ENCODE measurements around the gene FMNL2.

Gene FMNL2

DNA sequence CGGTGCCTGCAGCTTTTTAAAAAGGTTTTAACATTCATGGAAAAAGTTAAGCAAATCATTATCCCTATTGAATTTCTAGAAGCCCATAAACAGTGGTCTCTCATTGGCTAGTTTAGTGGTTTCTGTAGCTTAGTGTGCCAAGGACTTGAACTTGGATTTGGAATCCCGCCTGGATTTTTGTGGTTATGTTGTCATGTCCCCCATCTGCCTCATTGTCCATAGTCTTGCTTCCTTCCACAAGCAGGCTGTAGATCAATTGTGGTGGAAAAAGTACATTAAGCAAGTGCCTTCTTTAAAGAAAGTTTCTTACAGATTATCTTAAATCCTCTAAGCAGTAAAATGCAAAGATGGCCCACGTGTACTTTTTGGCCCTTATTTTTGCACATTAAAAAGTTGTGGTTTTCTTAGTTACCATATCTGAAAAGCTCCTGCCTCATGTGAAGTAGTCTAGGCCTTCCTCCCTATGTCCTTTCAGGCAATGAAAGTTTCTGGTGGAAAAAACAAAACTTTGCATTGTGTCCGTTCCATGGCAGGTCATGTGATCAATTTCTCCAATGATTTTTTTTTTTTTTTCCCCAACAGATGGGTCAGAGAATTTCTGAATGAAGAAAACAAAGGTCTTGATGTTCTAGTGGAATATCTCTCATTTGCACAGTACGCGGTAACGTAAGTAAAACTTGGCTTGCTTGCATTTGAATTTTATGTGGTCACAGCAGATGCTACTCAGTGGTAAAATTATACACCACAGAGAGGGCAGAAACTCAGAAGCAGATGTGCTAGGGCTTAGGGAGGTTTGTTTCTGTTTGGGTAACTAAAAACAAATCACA, 223.4 kb downstream of the FMNL2 start:
- Histone ChIP-seq H3K36me3 (ENCODE audit: control insufficient read depth, insufficient read depth, low read length) (peaks cover 21% of the 10 kb centered on the region), H3K9me3 (ENCODE audit: control insufficient read depth, low read length) (no peaks in the 10 kb centered on the region), H3K27ac (ENCODE audit: low read depth, low read length, severe bottlenecking) (no peak overlapping the region), H3K4me3 (ENCODE audit: extremely low read depth, insufficient read depth, low read length, poor library complexity, severe bottlenecking) (no peak overlapping the region), H3K4me1 (ENCODE audit: control insufficient read depth, insufficient read depth, low read length, poor library complexity, severe bottlenecking) (no peaks in the 10 kb centered on the region)
- WGBS, 2 experiments (ENCODE audit: insufficient coverage in 2 of 2) = 80 to 100% methylated on average over 1 to 2 of the region's 7 CpGs

DNA sequence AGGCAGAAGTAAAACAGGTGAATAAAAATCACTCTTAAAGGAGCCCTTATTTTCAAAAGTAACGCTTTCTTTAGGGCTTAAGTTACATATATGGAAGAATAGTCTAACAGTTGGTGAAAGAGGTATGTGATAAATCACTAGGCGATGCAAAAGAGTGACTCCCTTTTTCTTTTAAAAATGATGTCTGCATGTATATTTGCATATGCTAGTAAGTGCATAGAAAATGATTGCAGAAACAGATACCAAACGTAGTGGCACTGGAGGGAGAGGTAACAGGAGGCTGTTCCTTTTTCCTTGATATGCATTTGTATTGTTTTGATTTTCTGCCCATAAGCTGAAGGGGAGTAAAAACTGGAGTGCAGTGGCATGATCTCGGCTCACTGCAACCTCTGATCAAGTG, 224.0 kb downstream of the FMNL2 start:
- H3K4me1 ChIP-seq (ENCODE audit: control insufficient read depth, insufficient read depth, low read length, poor library complexity, severe bottlenecking) = no peaks in the 10 kb centered on the region
- no peak overlapping the region for H3K4me3 ChIP-seq (ENCODE audit: extremely low read depth, insufficient read depth, low read length, poor library complexity, severe bottlenecking)
- H3K36me3 ChIP-seq (ENCODE audit: control insufficient read depth, insufficient read depth, low read length) = peaks cover 21% of the 10 kb centered on the region
- H3K27ac ChIP-seq (ENCODE audit: low read depth, low read length, severe bottlenecking) = no peak overlapping the region
- H3K9me3 ChIP-seq (ENCODE audit: control insufficient read depth, low read length) = no peaks in the 10 kb centered on the region
- WGBS, 2 experiments (ENCODE audit: insufficient coverage in 2 of 2) = 91 to 97% methylated on average over 4 of the region's 4 CpGs

DNA sequence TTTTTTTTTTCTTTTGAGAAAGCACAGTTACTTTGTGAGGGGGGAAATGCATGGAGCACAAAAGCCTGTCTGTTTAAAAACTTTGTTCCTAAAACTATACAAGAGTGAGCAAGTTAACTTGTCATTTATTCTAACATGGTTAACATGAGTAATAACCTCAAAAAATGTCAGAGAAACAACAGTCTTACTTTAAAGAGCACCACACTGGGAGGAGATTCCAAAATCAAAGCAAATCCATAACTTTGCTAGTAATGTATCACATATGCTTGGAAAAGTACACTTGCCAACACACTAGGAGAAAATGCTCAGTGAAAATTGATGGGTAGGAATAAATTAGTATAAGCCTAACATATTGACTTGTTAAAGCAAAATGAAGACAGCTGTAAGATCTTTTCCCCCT, 225.2 kb downstream of the FMNL2 start:
- Histone ChIP-seq H3K4me3 (ENCODE audit: extremely low read depth, insufficient read depth, low read length, poor library complexity, severe bottlenecking) (no peak overlapping the region), H3K36me3 (ENCODE audit: control insufficient read depth, insufficient read depth, low read length) (peaks cover 21% of the 10 kb centered on the region), H3K27ac (ENCODE audit: low read depth, low read length, severe bottlenecking) (no peak overlapping the region), H3K9me3 (ENCODE audit: control insufficient read depth, low read length) (no peaks in the 10 kb centered on the region), H3K4me1 (ENCODE audit: control insufficient read depth, insufficient read depth, low read length, poor library complexity, severe bottlenecking) (no peaks in the 10 kb centered on the region)

DNA sequence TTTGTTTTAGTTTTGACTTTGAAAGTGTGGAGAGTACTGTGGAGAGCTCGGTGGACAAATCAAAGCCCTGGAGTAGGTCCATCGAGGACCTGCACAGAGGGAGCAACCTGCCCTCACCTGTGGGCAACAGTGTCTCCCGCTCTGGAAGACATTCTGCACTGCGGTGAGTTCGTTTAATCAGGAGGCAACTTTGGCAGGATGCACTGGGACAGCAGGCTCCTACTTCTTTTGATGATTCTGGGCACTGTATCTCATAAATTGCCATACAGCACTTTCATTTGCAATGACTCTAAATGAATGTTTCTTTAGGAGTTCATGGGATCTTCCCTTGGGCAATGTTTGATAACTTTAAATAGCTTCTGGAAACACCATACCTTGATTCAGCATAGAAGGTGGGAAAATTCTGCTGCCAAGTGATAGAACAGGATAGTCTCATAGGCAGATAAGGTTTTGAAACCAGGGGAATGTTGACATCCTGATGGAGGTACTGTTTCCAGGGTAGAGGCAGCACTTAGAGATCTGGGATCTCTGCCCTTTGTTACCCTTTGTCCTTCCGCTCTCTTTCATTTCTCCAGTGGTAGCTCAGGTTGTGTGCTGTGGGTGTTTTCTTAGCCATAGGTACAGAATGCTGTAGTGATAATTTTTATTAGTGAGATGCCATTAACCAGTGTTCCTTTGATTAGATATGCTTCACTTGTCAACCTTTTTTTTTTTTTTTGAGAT, 226.1 kb downstream of the FMNL2 start:
- H3K9me3 ChIP-seq (ENCODE audit: control insufficient read depth, low read length) = no peaks in the 10 kb centered on the region
- H3K36me3 ChIP-seq (ENCODE audit: control insufficient read depth, insufficient read depth, low read length) = peaks cover 21% of the 10 kb centered on the region
- no peaks in the 10 kb centered on the region for H3K4me1 ChIP-seq (ENCODE audit: control insufficient read depth, insufficient read depth, low read length, poor library complexity, severe bottlenecking)
- 95 to 98% methylated on average over 5 of the region's 6 CpGs for WGBS, 2 experiments (ENCODE audit: insufficient coverage in 2 of 2)
- no peak overlapping the region for H3K27ac ChIP-seq (ENCODE audit: low read depth, low read length, severe bottlenecking)
- no peak overlapping the region for H3K4me3 ChIP-seq (ENCODE audit: extremely low read depth, insufficient read depth, low read length, poor library complexity, severe bottlenecking)

DNA sequence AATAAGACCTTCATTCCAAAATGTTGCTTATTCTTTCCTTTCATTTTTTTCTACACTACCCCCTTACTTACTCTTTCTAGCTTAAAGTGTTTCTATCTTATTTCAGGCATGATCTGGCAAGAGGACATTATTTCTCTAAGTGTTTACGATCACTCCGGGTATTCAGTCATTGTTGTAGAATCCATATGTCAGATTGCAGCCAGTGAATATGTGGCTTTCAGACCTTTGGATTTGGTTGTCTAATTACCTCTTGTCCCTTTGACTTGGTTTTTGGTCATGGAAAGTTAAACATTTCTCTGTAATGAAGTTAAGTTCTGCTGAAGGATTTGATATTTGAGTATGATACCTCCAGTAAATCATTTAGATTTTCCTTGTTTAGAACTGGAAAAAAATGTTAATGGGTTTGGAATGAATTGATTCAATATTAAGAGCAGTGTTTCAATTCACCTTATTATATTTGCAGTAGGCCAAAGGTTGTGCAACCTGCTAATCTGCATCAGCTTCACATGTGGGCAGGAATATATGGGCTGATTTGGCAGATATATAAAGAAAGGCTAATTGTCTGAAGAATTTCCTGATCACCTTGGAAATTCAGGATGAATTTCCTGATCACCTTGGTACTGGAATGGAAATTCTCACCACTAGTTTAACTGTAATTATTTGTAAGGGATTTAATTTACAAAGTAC, 227.4 kb downstream of the FMNL2 start:
- H3K4me1 ChIP-seq (ENCODE audit: control insufficient read depth, insufficient read depth, low read length, poor library complexity, severe bottlenecking) = no peaks in the 10 kb centered on the region
- no peaks in the 10 kb centered on the region for H3K9me3 ChIP-seq (ENCODE audit: control insufficient read depth, low read length)
- H3K36me3 ChIP-seq (ENCODE audit: control insufficient read depth, insufficient read depth, low read length) = peaks cover 21% of the 10 kb centered on the region
- H3K4me3 ChIP-seq (ENCODE audit: extremely low read depth, insufficient read depth, low read length, poor library complexity, severe bottlenecking) = no peak overlapping the region
- 85 to 87% methylated on average over 2 of the region's 2 CpGs for WGBS, 2 experiments (ENCODE audit: insufficient coverage in 2 of 2)
- no peak overlapping the region for H3K27ac ChIP-seq (ENCODE audit: low read depth, low read length, severe bottlenecking)

DNA sequence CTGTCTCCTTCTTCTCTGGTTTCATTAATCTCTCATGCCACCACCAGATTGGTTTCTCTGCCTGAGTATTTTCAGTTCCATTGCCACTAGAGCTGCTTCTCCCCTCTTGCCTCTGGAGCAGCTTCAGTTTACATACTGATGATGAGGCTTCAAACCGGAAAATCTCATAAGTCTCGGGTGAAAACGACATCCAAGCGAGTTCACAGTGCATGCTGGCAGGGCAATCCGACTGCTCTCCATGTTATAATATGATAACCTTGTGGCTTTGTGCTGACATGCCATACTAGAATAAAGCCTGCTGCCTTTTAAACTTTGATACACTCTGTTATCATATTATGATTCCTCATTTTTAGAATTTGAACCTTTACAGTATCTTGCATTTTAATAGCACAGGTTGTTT, 228.8 kb downstream of the FMNL2 start:
- H3K4me3 ChIP-seq (ENCODE audit: extremely low read depth, insufficient read depth, low read length, poor library complexity, severe bottlenecking) = no peak overlapping the region
- H3K27ac ChIP-seq (ENCODE audit: low read depth, low read length, severe bottlenecking) = no peak overlapping the region
- peaks cover 25% of the 10 kb centered on the region for H3K36me3 ChIP-seq (ENCODE audit: control insufficient read depth, insufficient read depth, low read length)
- H3K9me3 ChIP-seq (ENCODE audit: control insufficient read depth, low read length) = no peaks in the 10 kb centered on the region
- H3K4me1 ChIP-seq (ENCODE audit: control insufficient read depth, insufficient read depth, low read length, poor library complexity, severe bottlenecking) = no peaks in the 10 kb centered on the region
- WGBS, 2 experiments (ENCODE audit: insufficient coverage in 2 of 2) = no CpG with 5 or more reads among the region's 5 CpGs

DNA sequence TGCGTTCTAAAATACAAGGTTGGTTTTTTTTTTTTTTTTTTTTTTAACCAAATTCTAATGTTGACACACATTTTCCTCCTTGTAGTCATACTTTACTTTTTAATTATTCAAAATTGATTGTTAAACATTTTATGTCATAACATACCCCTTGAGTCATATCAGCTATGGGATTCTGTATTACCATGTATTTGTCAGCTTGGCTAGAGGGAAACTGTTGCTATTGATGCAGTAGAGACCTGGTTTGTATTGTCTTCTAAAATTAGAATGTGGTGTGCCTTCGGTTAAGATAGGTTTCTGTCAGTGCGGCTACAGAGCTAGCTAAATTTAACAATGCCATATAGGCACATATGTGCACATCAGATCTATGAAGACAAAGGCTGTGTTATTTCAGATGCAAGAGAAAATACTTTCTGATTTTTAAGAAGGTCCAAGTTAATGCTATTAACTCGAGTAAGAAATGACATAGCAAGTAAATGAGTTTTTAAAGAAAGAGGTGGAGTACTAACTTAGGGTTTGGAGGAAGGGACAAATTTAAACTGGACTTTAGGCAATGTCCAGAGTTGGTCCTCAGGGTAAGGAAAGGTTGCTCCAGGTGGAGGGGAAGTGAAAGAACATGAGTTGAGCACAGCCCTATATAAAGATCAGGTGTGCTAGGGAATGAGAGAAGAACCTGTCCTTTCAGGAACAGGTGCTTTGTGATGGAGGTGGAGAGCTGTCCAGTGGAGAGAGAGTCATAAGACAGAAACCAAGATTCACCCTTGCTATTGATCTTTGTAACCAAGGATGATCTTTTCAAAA, 230.0 kb downstream of the FMNL2 start:
- Histone ChIP-seq H3K27ac (ENCODE audit: low read depth, low read length, severe bottlenecking) (no peak overlapping the region), H3K4me1 (ENCODE audit: control insufficient read depth, insufficient read depth, low read length, poor library complexity, severe bottlenecking) (no peaks in the 10 kb centered on the region), H3K4me3 (ENCODE audit: extremely low read depth, insufficient read depth, low read length, poor library complexity, severe bottlenecking) (no peak overlapping the region), H3K36me3 (ENCODE audit: control insufficient read depth, insufficient read depth, low read length) (peaks cover 21% of the 10 kb centered on the region), H3K9me3 (ENCODE audit: control insufficient read depth, low read length) (no peaks in the 10 kb centered on the region)
- WGBS, 2 experiments (ENCODE audit: insufficient coverage in 2 of 2) = 96 to 100% methylated on average over 1 to 3 of the region's 4 CpGs

DNA sequence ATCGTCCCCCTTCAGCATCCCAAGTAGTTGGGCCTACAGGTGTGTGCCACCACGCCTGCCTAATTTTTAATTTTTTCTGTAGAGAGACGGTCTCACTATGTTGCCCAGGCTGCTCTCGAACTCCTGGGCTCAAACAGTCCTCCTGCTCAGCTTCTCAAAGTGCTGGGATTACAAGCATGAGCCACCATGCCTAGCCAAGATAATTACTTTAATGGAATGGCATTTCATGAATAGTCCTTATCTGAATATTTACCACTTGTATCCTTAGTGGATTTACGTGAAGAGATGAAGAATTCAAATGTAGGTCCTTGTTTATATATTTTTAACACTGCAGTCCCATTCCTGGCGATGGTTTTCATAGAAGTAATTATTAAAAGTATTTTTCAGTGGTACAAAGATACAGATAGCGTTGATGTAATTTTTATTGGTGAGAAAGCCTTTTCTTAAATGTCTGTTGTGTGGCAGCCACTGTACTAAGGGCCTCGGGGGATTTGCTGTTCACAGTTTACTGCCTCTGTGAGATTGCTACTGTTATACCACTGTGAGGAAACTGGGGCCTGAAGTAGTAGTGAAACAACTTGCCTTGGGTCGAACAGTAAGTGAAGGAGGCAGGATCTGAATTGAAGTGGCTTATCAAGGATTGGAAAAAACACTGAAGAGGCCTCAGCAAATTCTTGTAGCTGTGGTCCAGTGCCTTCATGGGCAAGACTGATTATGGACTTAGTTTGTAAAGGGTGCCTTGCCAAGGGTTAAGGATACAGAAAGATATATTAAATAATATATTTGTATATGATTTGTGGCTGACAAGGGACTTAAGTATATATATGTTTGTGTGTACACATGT, 231.1 kb downstream of the FMNL2 start:
- no peak overlapping the region for H3K27ac ChIP-seq (ENCODE audit: low read depth, low read length, severe bottlenecking)
- 87 to 93% methylated on average over 6 to 7 of the region's 9 CpGs for WGBS, 2 experiments (ENCODE audit: insufficient coverage in 2 of 2)
- H3K4me1 ChIP-seq (ENCODE audit: control insufficient read depth, insufficient read depth, low read length, poor library complexity, severe bottlenecking) = peaks cover 3% of the 10 kb centered on the region
- no peak overlapping the region for H3K4me3 ChIP-seq (ENCODE audit: extremely low read depth, insufficient read depth, low read length, poor library complexity, severe bottlenecking)
- no peaks in the 10 kb centered on the region for H3K9me3 ChIP-seq (ENCODE audit: control insufficient read depth, low read length)
- peaks cover 19% of the 10 kb centered on the region for H3K36me3 ChIP-seq (ENCODE audit: control insufficient read depth, insufficient read depth, low read length)

DNA sequence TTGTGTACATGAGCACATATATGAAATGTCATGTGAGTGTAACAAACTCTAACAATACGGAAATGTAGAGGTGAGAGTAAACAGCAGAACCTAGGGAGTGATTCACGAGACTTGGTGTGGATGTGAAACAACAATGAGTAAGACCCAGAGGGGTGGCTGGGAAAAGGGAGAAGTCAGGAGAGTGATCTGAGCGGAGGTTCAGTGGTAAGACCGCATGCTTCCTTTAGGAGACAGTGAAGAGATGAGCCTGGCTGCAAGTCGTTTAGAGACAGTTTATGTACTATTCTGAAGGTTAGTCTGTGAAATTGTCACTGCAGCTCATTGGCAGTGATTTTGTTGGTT, 231.7 kb downstream of the FMNL2 start:
- Histone ChIP-seq H3K4me3 (ENCODE audit: extremely low read depth, insufficient read depth, low read length, poor library complexity, severe bottlenecking) (no peak overlapping the region), H3K4me1 (ENCODE audit: control insufficient read depth, insufficient read depth, low read length, poor library complexity, severe bottlenecking) (peaks cover 7% of the 10 kb centered on the region), H3K9me3 (ENCODE audit: control insufficient read depth, low read length) (no peaks in the 10 kb centered on the region), H3K36me3 (ENCODE audit: control insufficient read depth, insufficient read depth, low read length) (peaks cover 18% of the 10 kb centered on the region), H3K27ac (ENCODE audit: low read depth, low read length, severe bottlenecking) (no peak overlapping the region)
- 87 to 90% methylated on average over 5 of the region's 5 CpGs for WGBS, 2 experiments (ENCODE audit: insufficient coverage in 2 of 2)

DNA sequence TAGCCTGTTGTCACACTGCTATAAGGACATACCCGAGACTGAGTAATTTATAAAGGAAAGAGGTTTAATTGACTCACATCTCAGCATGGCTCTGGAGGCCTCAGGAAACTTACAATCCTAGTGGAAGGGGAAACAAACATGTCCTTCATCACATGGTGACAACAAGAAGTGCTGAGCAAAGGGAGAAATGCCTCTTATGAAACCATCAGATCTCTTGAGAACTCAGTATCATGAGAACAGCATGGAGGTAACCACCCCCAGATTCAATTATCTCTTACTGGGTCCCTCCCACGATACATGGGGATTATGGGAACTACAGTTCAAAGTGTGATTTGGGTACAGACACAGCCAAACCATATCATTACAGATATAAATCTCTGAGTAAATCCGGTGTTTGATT, 233.6 kb downstream of the FMNL2 start:
- Histone ChIP-seq H3K4me1 (ENCODE audit: control insufficient read depth, insufficient read depth, low read length, poor library complexity, severe bottlenecking) (peaks cover 7% of the 10 kb centered on the region), H3K36me3 (ENCODE audit: control insufficient read depth, insufficient read depth, low read length) (peaks cover 10% of the 10 kb centered on the region), H3K27ac (ENCODE audit: low read depth, low read length, severe bottlenecking) (no peak overlapping the region), H3K4me3 (ENCODE audit: extremely low read depth, insufficient read depth, low read length, poor library complexity, severe bottlenecking) (no peak overlapping the region), H3K9me3 (ENCODE audit: control insufficient read depth, low read length) (no peaks in the 10 kb centered on the region)
- 100% methylated on average over 1 of the region's 3 CpGs; no CpG with 5 or more reads in 1 of the 2 experiments for WGBS, 2 experiments (ENCODE audit: insufficient coverage in 2 of 2)

Data from mesodermal cell (in vitro differentiated cells).